Natural killer cell (primary cell): ENCODE data around the gene ITPR1. TPM values are rescaled to one million over a fixed set of nuclear protein-coding genes. Genes with fewer than 3 reads are reported as not detected.

ENCODE experiments used
- ATAC-seq, 3 donors: fragments of 150-1000 bp in 2 of 3; fragments of 200-7000 bp in 1 of 3; cut with Tn5 transposase; 1 replicate in 1 of 3; 2 replicates in 2 of 3; pipeline ENCODE4 v1.10.0; 2021; ENCODE audit warnings: mild to moderate bottlenecking in 2 of 3, moderate library complexity in 2 of 3
- DNase-seq, 2 donors: peaks; one replicate each; pipeline versions ENCODE4 v3.0.0 to v3.0.0-alpha.2; 2013 to 2021; ENCODE audit warnings: mixed read lengths in 1 of 2
- H3K27ac ChIP-seq: one replicate; pipeline ENCODE4 v1.5.1; 2013; ENCODE audit warnings: mild to moderate bottlenecking, low read length
- H3K27me3 ChIP-seq: one replicate; pipeline ENCODE4 v1.6.1; 2013; ENCODE audit warnings: low read length; ENCODE audit not compliant: control insufficient read depth, insufficient read depth
- H3K36me3 ChIP-seq: one replicate; pipeline ENCODE4 v1.6.1; 2013; ENCODE audit warnings: low read length; ENCODE audit not compliant: control insufficient read depth, insufficient read depth
- H3K4me1 ChIP-seq: one replicate; pipeline ENCODE4 v1.6.1; 2013; ENCODE audit warnings: low read length; ENCODE audit not compliant: control insufficient read depth, insufficient read depth
- H3K4me3 ChIP-seq: one replicate; pipeline ENCODE4 v1.5.1; 2013; ENCODE audit warnings: low read length
- H3K9me3 ChIP-seq: one replicate; pipeline ENCODE4 v1.6.1; 2013; ENCODE audit warnings: low read length; ENCODE audit not compliant: control insufficient read depth, insufficient read depth
- H3K27ac Mint-ChIP-seq, 2 donors: one replicate each; pipeline ENCODE4 v1.8.0; 2022; ENCODE audit warnings: mild to moderate bottlenecking in 2 of 2, mixed read lengths in 2 of 2, moderate library complexity in 1 of 2
- H3K27me3 Mint-ChIP-seq, 2 donors: one replicate each; pipeline ENCODE4 v1.8.0; 2022; ENCODE audit warnings: low read depth in 2 of 2, mixed read lengths in 2 of 2
- H3K36me3 Mint-ChIP-seq: one replicate; pipeline ENCODE4 v1.8.0; 2022; ENCODE audit warnings: mixed read lengths
- H3K4me1 Mint-ChIP-seq, 2 donors: one replicate each; pipeline ENCODE4 v1.8.0; 2022; ENCODE audit warnings: mixed read lengths in 2 of 2
- H3K4me3 Mint-ChIP-seq: one replicate; pipeline ENCODE4 v1.8.0; 2022; ENCODE audit warnings: mild to moderate bottlenecking, moderate library complexity, mixed read lengths
- H3K9me3 Mint-ChIP-seq, 2 donors: one replicate each; pipeline ENCODE4 v1.8.0; 2022; ENCODE audit warnings: mixed read lengths in 2 of 2
- WGBS: methylation state at CpG from one replicate; pipeline ENCODE4 v1.1.7; 2013; ENCODE audit warnings: missing lambda C conversion rate; ENCODE audit not compliant: insufficient coverage; 5-methylcytosine and 5-hydroxymethylcytosine counted together
- intact Hi-C: fragments of 100-400 bp; cut with micrococcal nuclease; formaldehyde crosslinking; loops from one replicate; pipeline ENCODE4 v1.14.2; 2022
- total RNA-seq, 4 donors: library from RNA; stranded (reverse); fragments of 120-200 nt in 1 of 4; gene quantifications; one replicate each; pipeline versions ENCODE4 v1.2.3 to v1.2.4, GENCODE V29; 2013 to 2022
- TF ChIP-seq, protein P1 (sequence below): fragments of 200-600 bp; IDR thresholded peaks from one replicate; pipeline ENCODE4 v1.8.0; 2022; ENCODE audit warnings: antibody characterized with exemption

The ITPR1 gene
- total RNA-seq, 3 donors from 2014 or later (not counting 1 experiment from before 2014, with no cell fraction given), result 86.7 to 123 (median 94.8) TPM

GRCh38 chr3:4614070-4614469 lies 120.9 kb downstream of the ITPR1 start:
- TF ChIP-seq, protein P1, sequence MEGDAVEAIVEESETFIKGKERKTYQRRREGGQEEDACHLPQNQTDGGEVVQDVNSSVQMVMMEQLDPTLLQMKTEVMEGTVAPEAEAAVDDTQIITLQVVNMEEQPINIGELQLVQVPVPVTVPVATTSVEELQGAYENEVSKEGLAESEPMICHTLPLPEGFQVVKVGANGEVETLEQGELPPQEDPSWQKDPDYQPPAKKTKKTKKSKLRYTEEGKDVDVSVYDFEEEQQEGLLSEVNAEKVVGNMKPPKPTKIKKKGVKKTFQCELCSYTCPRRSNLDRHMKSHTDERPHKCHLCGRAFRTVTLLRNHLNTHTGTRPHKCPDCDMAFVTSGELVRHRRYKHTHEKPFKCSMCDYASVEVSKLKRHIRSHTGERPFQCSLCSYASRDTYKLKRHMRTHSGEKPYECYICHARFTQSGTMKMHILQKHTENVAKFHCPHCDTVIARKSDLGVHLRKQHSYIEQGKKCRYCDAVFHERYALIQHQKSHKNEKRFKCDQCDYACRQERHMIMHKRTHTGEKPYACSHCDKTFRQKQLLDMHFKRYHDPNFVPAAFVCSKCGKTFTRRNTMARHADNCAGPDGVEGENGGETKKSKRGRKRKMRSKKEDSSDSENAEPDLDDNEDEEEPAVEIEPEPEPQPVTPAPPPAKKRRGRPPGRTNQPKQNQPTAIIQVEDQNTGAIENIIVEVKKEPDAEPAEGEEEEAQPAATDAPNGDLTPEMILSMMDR, result no peak
- no peak overlapping the region for H3K4me3 Mint-ChIP-seq
- no peak overlapping the region for H3K27ac Mint-ChIP-seq
- intact Hi-C loops, result no loop called here
- no peaks in the 10 kb centered on the region for H3K27me3 ChIP-seq
- DNase-seq (no peak), ATAC-seq (peak in 1 of 3 donors; percentile 50)
- WGBS, result 88% methylated on average over 4 of the region's 5 CpGs
- H3K9me3 ChIP-seq, result no peaks in the 10 kb centered on the region
- no peaks in the 10 kb centered on the region for H3K36me3 ChIP-seq
- no peaks in the 10 kb centered on the region for H3K36me3 Mint-ChIP-seq
- no peaks in the 10 kb centered on the region for H3K9me3 Mint-ChIP-seq
- H3K27ac ChIP-seq, result no peak overlapping the region
- H3K4me3 ChIP-seq, result no peak overlapping the region
- peaks cover 12 to 16% of the 10 kb centered on the region in 2 donors for H3K4me1 Mint-ChIP-seq
- no peaks in the 10 kb centered on the region for H3K27me3 Mint-ChIP-seq
- H3K4me1 ChIP-seq, result no peaks in the 10 kb centered on the region

- Histone ChIP-seq H3K4me3 (no peak overlapping the region), H3K27ac (no peak overlapping the region), H3K27me3 (no peaks in the 10 kb centered on the region), H3K36me3 (no peaks in the 10 kb centered on the region), H3K9me3 (no peaks in the 10 kb centered on the region), H3K4me1 (no peaks in the 10 kb centered on the region)
- Mint-ChIP-seq H3K27me3 (no peaks in the 10 kb centered on the region), H3K9me3 (no peaks in the 10 kb centered on the region), H3K36me3 (no peaks in the 10 kb centered on the region), H3K4me1 (peaks cover 13 to 14% of the 10 kb centered on the region in 2 donors), H3K4me3 (no peak overlapping the region), H3K27ac (no peak overlapping the region)
- TF ChIP-seq, protein P1, result no peak
- 97% methylated on average over 3 of the region's 3 CpGs for WGBS
- no peak for ATAC-seq
- DNase-seq, result no peak
- intact Hi-C loops, result no loop called here
These were observed 121.8 kb downstream of the ITPR1 start for GRCh38 chr3:4614927-4615326.

DNA sequence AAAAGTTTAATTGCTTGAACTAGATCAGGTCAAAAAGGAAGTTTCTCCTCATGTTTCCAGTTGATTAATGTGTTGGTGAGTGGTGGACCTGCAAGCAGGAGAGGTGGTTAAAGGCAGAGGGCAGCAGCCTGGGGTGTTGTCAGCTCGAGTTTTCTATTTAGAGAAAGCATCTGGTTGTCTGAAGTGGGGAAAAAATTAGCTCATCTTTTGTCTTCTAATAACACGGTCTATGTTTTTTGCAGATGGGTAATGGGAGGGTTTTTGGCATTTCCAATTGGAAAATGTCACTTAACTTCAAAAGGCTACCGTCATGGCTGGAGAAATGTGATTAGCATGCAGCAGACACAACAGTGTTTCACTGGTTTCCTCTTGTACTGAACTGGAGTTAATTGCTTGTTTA lies 122.6 kb downstream of the ITPR1 start:
- no peak overlapping the region for H3K4me3 Mint-ChIP-seq

More for the DNA sequence above, 122.6 kb downstream of the ITPR1 start:
- Mint-ChIP-seq H3K27me3 (no peaks in the 10 kb centered on the region), H3K36me3 (no peaks in the 10 kb centered on the region), H3K9me3 (no peaks in the 10 kb centered on the region), H3K27ac (no peak overlapping the region), H3K4me1 (peaks cover 11 to 16% of the 10 kb centered on the region in 2 donors)
- intact Hi-C loops, result no loop called here
- no peak overlapping the region for H3K27ac ChIP-seq
- H3K27me3 ChIP-seq, result no peaks in the 10 kb centered on the region
- H3K4me3 ChIP-seq, result no peak overlapping the region
- DNase-seq (no peak), ATAC-seq (no peak)
- no peaks in the 10 kb centered on the region for H3K36me3 ChIP-seq
- WGBS, result 70% methylated on average over 3 of the region's 3 CpGs
- TF ChIP-seq, protein P1, result no peak
- no peaks in the 10 kb centered on the region for H3K9me3 ChIP-seq
- H3K4me1 ChIP-seq, result no peaks in the 10 kb centered on the region
